Activated B cell treated with CpG ODN at 0.5 μM for 24 hours (primary cell): ENCODE results near the gene BCAP31. TPM values are rescaled to one million over a fixed set of nuclear protein-coding genes. Genes with fewer than 3 reads are reported as not detected.
"Not testable (repeated sequence)": the region's sequence is repeated elsewhere in the genome, so short reads cannot be mapped to it uniquely, and the experiment has no call there.

Experiments
- ATAC-seq: fragments of 200-7000 bp; cut with Tn5 transposase; one replicate; pipeline ENCODE4 v1.10.0; 2021; ENCODE audit warnings: low read depth, mild to moderate bottlenecking, moderate library complexity
- CTCF ChIA-PET: fragments of 350-600 bp; sonication (Branson Sonifier 250); formaldehyde crosslinking; loops from one replicate; lab custom pipeline; 2021; ENCODE audit warnings: antibody characterized with exemption; lab: Charles Lee
- POLR2A ChIA-PET: fragments of 350-600 bp; sonication (Branson Sonifier 250); formaldehyde crosslinking; loops from one replicate; lab custom pipeline; 2021; ENCODE audit warnings: antibody characterized with exemption; lab: Charles Lee
- DNase-seq: peaks from one replicate; pipeline ENCODE4 v3.0.0; 2022
- H3K27ac Mint-ChIP-seq: one replicate; pipeline ENCODE4 v1.8.0; 2020; ENCODE audit warnings: mixed read lengths
- H3K27me3 Mint-ChIP-seq: one replicate; pipeline ENCODE4 v1.8.0; 2021; ENCODE audit warnings: mixed read lengths
- H3K36me3 Mint-ChIP-seq: one replicate; pipeline ENCODE4 v1.8.0; 2021; ENCODE audit warnings: low read depth, mixed read lengths
- H3K4me1 Mint-ChIP-seq: one replicate; pipeline ENCODE4 v1.8.0; 2021; ENCODE audit warnings: mixed read lengths
- H3K4me3 Mint-ChIP-seq: one replicate; pipeline ENCODE4 v1.8.0; 2020; ENCODE audit warnings: mild to moderate bottlenecking, mixed read lengths
- H3K9me3 Mint-ChIP-seq: one replicate; pipeline ENCODE4 v1.8.0; 2020; ENCODE audit warnings: mixed read lengths
- CTCF ChIP-seq: fragments of 200-600 bp; IDR thresholded peaks from one replicate; pipeline ENCODE4 v1.8.0; 2022; ENCODE audit warnings: antibody characterized with exemption, mild to moderate bottlenecking
- intact Hi-C: fragments of 100-400 bp; cut with micrococcal nuclease; formaldehyde crosslinking; loops from one replicate; pipeline ENCODE4 v1.15.1; 2024
- total RNA-seq: library from RNA; stranded (reverse); gene quantifications from 2 replicates; pipeline ENCODE4 v1.2.3, GENCODE V29; 2022

The BCAP31 gene
- total RNA-seq, 1 donor from 2014 or later, result 90.5 TPM

- ChIA-PET CTCF (no interaction called here), POLR2A (no interaction called here)
- ATAC-seq (no peak), DNase-seq (no peak)
- intact Hi-C loops, result no loop called here
- no peak overlapping the region for H3K4me3 Mint-ChIP-seq
- peaks cover 36% of the 10 kb centered on the region for H3K4me1 Mint-ChIP-seq
- TF ChIP-seq CTCF, result no peak
- H3K9me3 Mint-ChIP-seq, result no peaks in the 10 kb centered on the region
- H3K36me3 Mint-ChIP-seq, result no peaks in the 10 kb centered on the region
- H3K27ac Mint-ChIP-seq, result no peak overlapping the region
- no peaks in the 10 kb centered on the region for H3K27me3 Mint-ChIP-seq
These were observed 20.3 kb upstream of the BCAP31 start for GRCh38 chrX:153744210-153745066.

GRCh38 chrX:153743468-153744209 is 19.5 kb upstream of the BCAP31 start:
- H3K27me3 Mint-ChIP-seq, intact Hi-C loops, H3K4me3 Mint-ChIP-seq, H3K9me3 Mint-ChIP-seq, DNase-seq, ATAC-seq, CTCF ChIA-PET, POLR2A ChIA-PET, H3K36me3 Mint-ChIP-seq, H3K27ac Mint-ChIP-seq: not testable (repeated sequence)
- peaks cover 36% of the 10 kb centered on the region for H3K4me1 Mint-ChIP-seq

GRCh38 chrX:153742796-153743467 is 18.7 kb upstream of the BCAP31 start:
- CTCF ChIA-PET, result not testable (repeated sequence)

GRCh38 chrX:153742111-153742510 is 17.9 kb upstream of the BCAP31 start:
- POLR2A ChIA-PET, result not testable (repeated sequence)

More at GRCh38 chrX:153742796-153743467, 18.7 kb upstream of the BCAP31 start:
- H3K4me1 Mint-ChIP-seq, result peaks cover 36% of the 10 kb centered on the region
- H3K27me3 Mint-ChIP-seq, DNase-seq, ATAC-seq, H3K36me3 Mint-ChIP-seq, H3K9me3 Mint-ChIP-seq, H3K27ac Mint-ChIP-seq, H3K4me3 Mint-ChIP-seq, POLR2A ChIA-PET, intact Hi-C loops: not testable (repeated sequence)

GRCh38 chrX:153741446-153741845 is 17.3 kb upstream of the BCAP31 start:
- peaks cover 9% of the 10 kb centered on the region for H3K36me3 Mint-ChIP-seq
- no peak for TF ChIP-seq CTCF
- ATAC-seq, result no peak

More at GRCh38 chrX:153742111-153742510, 17.9 kb upstream of the BCAP31 start:
- ATAC-seq, H3K27me3 Mint-ChIP-seq, DNase-seq, H3K36me3 Mint-ChIP-seq, H3K27ac Mint-ChIP-seq, intact Hi-C loops, H3K4me3 Mint-ChIP-seq, CTCF ChIA-PET, H3K9me3 Mint-ChIP-seq: not testable (repeated sequence)
- H3K4me1 Mint-ChIP-seq, result peaks cover 36% of the 10 kb centered on the region

GRCh38 chrX:153740631-153741222 is 16.5 kb upstream of the BCAP31 start:
- ATAC-seq (no peak), DNase-seq (no peak)
- intact Hi-C loops, result no loop called here
- H3K4me1 Mint-ChIP-seq, result peaks cover 36% of the 10 kb centered on the region
- ChIA-PET CTCF (no interaction called here), POLR2A (no interaction called here)
- H3K9me3 Mint-ChIP-seq, result no peaks in the 10 kb centered on the region
- TF ChIP-seq CTCF, result no peak
- H3K36me3 Mint-ChIP-seq, result peaks cover 9% of the 10 kb centered on the region
- H3K27ac Mint-ChIP-seq, result no peak overlapping the region
- H3K27me3 Mint-ChIP-seq, result no peaks in the 10 kb centered on the region
- peak overlapping the region; percentile 38 for H3K4me3 Mint-ChIP-seq

More at GRCh38 chrX:153741446-153741845, 17.3 kb upstream of the BCAP31 start:
- Mint-ChIP-seq H3K4me1 (peaks cover 36% of the 10 kb centered on the region), H3K9me3 (no peaks in the 10 kb centered on the region), H3K27me3 (no peaks in the 10 kb centered on the region), H3K27ac (no peak overlapping the region), H3K4me3 (no peak overlapping the region)
- no peak for DNase-seq
- ChIA-PET POLR2A (no interaction called here), CTCF (no interaction called here)
- intact Hi-C loops, result no loop called here
